H1 (cell line): ENCODE data around the gene C20orf96. TPM values are rescaled to one million over a fixed set of nuclear protein-coding genes. Genes with fewer than 3 reads are reported as not detected.
A peak's percentile ranks its signal among the peaks of the same experiment; 100 is the strongest.

ENCODE experiments used
- CTCF ChIA-PET: fragments of 300-600 bp; sonication (Branson Sonifier 250); formaldehyde crosslinking; loops from one replicate; lab custom pipeline; 2021; ENCODE audit not compliant: partially characterized antibody; lab: Charles Lee
- POLR2A ChIA-PET: fragments of 300-600 bp; sonication (Branson Sonifier 250); formaldehyde crosslinking; loops from one replicate; lab custom pipeline; 2021; ENCODE audit warnings: inconsistent platforms; ENCODE audit not compliant: partially characterized antibody; lab: Charles Lee
- DNase-seq, 2 experiments: peaks; one replicate each; pipeline versions ENCODE4 v3.0.0 to v3.0.0-alpha.2; 2010 to 2022; ENCODE audit warnings: low spot score in 2 of 2, low read depth in 1 of 2, mixed read lengths in 1 of 2
- FAIRE-seq: peaks from 2 replicates; lab custom pipeline; 2011; peaks lifted over from hg19 to GRCh38; lab: Jason Lieb, UNC
- H2AFZ ChIP-seq: 2 replicates; pipeline ENCODE4 v1.8.1; 2012; ENCODE audit warnings: low read length, inconsistent platforms
- H2AK5ac ChIP-seq: 2 replicates; pipeline ENCODE4 v1.6.1; 2013; ENCODE audit warnings: low read depth, low read length
- H2BK120ac ChIP-seq: replicated peaks from 2 replicates; pipeline ENCODE3; 2013; ENCODE audit warnings: low read depth, low read length, inconsistent platforms
- H2BK12ac ChIP-seq: 2 replicates; pipeline ENCODE4 v1.6.1; 2013; ENCODE audit warnings: low read depth, low read length
- H2BK15ac ChIP-seq: 2 replicates; pipeline ENCODE4 v1.6.1; 2013; ENCODE audit warnings: low read length
- H2BK20ac ChIP-seq: 2 replicates; pipeline ENCODE4 v1.6.1; 2013; ENCODE audit warnings: low read length
- H2BK5ac ChIP-seq: 2 replicates; pipeline ENCODE4 v1.6.1; 2013; ENCODE audit warnings: low read depth, low read length
- H3K14ac ChIP-seq: 2 replicates; pipeline ENCODE4 v1.6.1; 2013; ENCODE audit warnings: inconsistent platforms; ENCODE audit not compliant: insufficient read length
- H3K18ac ChIP-seq: 2 replicates; pipeline ENCODE4 v1.6.1; 2013; ENCODE audit warnings: low read length; ENCODE audit errors: extremely low read depth
- H3K23ac ChIP-seq: 2 replicates; pipeline ENCODE4 v1.6.1; 2013; ENCODE audit warnings: inconsistent platforms; ENCODE audit not compliant: insufficient read length
- H3K23me2 ChIP-seq: 2 replicates; pipeline ENCODE4 v1.6.1; 2013; ENCODE audit warnings: low read depth, low read length
- H3K27ac ChIP-seq: 2 replicates; pipeline ENCODE4 v1.6.1; 2011; ENCODE audit warnings: low read depth, low read length, inconsistent platforms
- H3K27me3 ChIP-seq, 4 experiments: replicated peaks in 1 of 4; 1 replicate in 1 of 4; 2 replicates in 3 of 4; pipeline versions ENCODE4 v1.6.1 to v1.8.1; 2011 to 2013; ENCODE audit warnings: low read length in 3 of 4, mild to moderate bottlenecking in 3 of 4, inconsistent platforms in 2 of 4, mixed read lengths in 2 of 4, moderate library complexity in 1 of 4; ENCODE audit not compliant: control insufficient read depth in 3 of 4, insufficient read depth in 3 of 4; ENCODE audit errors: extremely low read depth in 1 of 4
- H3K36me3 ChIP-seq, 4 experiments: 2 replicates each; pipeline versions ENCODE4 v1.6.1 to v1.8.1; 2011 to 2013; ENCODE audit warnings: mild to moderate bottlenecking in 4 of 4, low read length in 3 of 4, moderate library complexity in 2 of 4, control low read depth in 1 of 4, inconsistent platforms in 1 of 4; ENCODE audit not compliant: insufficient read depth in 4 of 4, control insufficient read depth in 2 of 4
- H3K4ac ChIP-seq: replicated peaks from 2 replicates; pipeline ENCODE3; 2013; ENCODE audit warnings: low read length, low read depth, mixed read lengths, inconsistent platforms; ENCODE audit not compliant: insufficient read length
- H3K4me1 ChIP-seq, 4 experiments: replicated peaks in 1 of 4; 1 replicate in 1 of 4; 2 replicates in 3 of 4; pipeline versions ENCODE4 v1.6.1 to v1.8.1; 2011 to 2013; ENCODE audit warnings: low read length in 3 of 4, inconsistent platforms in 2 of 4, mixed read lengths in 1 of 4; ENCODE audit not compliant: insufficient read depth in 4 of 4, control insufficient read depth in 3 of 4
- H3K4me2 ChIP-seq, 2 experiments: 2 replicates each; pipeline versions ENCODE4 v1.6.1 to v1.8.1; 2011 to 2013; ENCODE audit warnings: low read depth in 2 of 2, low read length in 2 of 2, control low read depth in 1 of 2, inconsistent platforms in 1 of 2, mild to moderate bottlenecking in 1 of 2; ENCODE audit not compliant: insufficient read depth in 1 of 2
- H3K4me3 ChIP-seq, 4 experiments: fragments of 200-600, 300-600 bp in 1 of 4; sonication (generic), shearing (Covaris generic), sonication (Bioruptor Twin) in 1 of 4; 2 replicates each; pipeline versions ENCODE4 v1.5.1 to v1.8.1; 2011 to 2016; ENCODE audit warnings: low read length in 4 of 4, low read depth in 3 of 4, control low read depth in 2 of 4, inconsistent platforms in 2 of 4, mild to moderate bottlenecking in 2 of 4, mixed read lengths in 1 of 4, moderate library complexity in 1 of 4; ENCODE audit not compliant: insufficient read depth in 2 of 4; ENCODE audit errors: extremely low read depth in 1 of 4
- H3K56ac ChIP-seq: replicated peaks from 2 replicates; pipeline ENCODE3; 2013; ENCODE audit warnings: low read depth, mild to moderate bottlenecking, mixed read lengths, low read length, inconsistent platforms; ENCODE audit not compliant: insufficient read length
- H3K79me1 ChIP-seq: 2 replicates; pipeline ENCODE4 v1.6.1; 2013; ENCODE audit warnings: low read depth, low read length, control low read depth
- H3K79me2 ChIP-seq, 2 experiments: 2 replicates each; pipeline versions ENCODE4 v1.6.1 to v1.8.1; 2012 to 2013; ENCODE audit warnings: low read length in 2 of 2, mild to moderate bottlenecking in 2 of 2, inconsistent platforms in 1 of 2; ENCODE audit not compliant: insufficient read depth in 2 of 2, control insufficient read depth in 1 of 2
- H3K9ac ChIP-seq, 4 experiments: replicated peaks in 1 of 4; 1 replicate in 1 of 4; 2 replicates in 3 of 4; pipeline versions ENCODE4 v1.6.1 to v1.8.1; 2011 to 2013; ENCODE audit warnings: low read depth in 3 of 4, low read length in 3 of 4, control low read depth in 2 of 4, mild to moderate bottlenecking in 2 of 4, moderate library complexity in 2 of 4, inconsistent platforms in 1 of 4; ENCODE audit errors: extremely low read depth in 1 of 4
- H3K9me3 ChIP-seq, 2 experiments: 2 replicates each; pipeline versions ENCODE4 v1.6.1 to v1.8.1; 2012 to 2013; ENCODE audit warnings: mild to moderate bottlenecking in 2 of 2, moderate library complexity in 2 of 2, control low read depth in 1 of 2, inconsistent platforms in 1 of 2, low read depth in 1 of 2, low read length in 1 of 2, mixed read lengths in 1 of 2; ENCODE audit not compliant: insufficient read depth in 2 of 2
- H4K20me1 ChIP-seq, 2 experiments: replicated peaks in 1 of 2; 2 replicates each; pipeline versions ENCODE3 to v1.8.1; 2011 to 2013; ENCODE audit warnings: inconsistent platforms in 2 of 2, low read length in 2 of 2, mild to moderate bottlenecking in 1 of 2; ENCODE audit not compliant: insufficient read depth in 2 of 2, control insufficient read depth in 1 of 2
- H4K5ac ChIP-seq: 2 replicates; pipeline ENCODE4 v1.6.1; 2013; ENCODE audit warnings: low read length, low read depth, mixed read lengths, inconsistent platforms; ENCODE audit not compliant: insufficient read length
- H4K8ac ChIP-seq: 2 replicates; pipeline ENCODE4 v1.8.0; 2013; ENCODE audit warnings: mild to moderate bottlenecking, moderate library complexity, low read length, inconsistent platforms; ENCODE audit not compliant: insufficient read depth; ENCODE audit errors: extremely low read depth
- H4K91ac ChIP-seq: replicated peaks from 2 replicates; pipeline ENCODE3; 2013; ENCODE audit warnings: low read length, mixed read lengths, inconsistent platforms; ENCODE audit not compliant: insufficient read length
- ASH2L ChIP-seq: fragments of 200-600, 300-600 bp; sonication (generic); IDR thresholded peaks from one replicate; pipeline ENCODE4 v1.7.1; 2017; ENCODE audit warnings: low read length
- BCL11A ChIP-seq, 2 experiments: IDR thresholded peaks; one replicate each; pipeline ENCODE4 v1.6.1; 2011; ENCODE audit warnings: low read depth in 2 of 2, low read length in 2 of 2, mild to moderate bottlenecking in 2 of 2
- CBX8 ChIP-seq: fragments of 300-800, 300-1000 bp; sonication (generic); IDR thresholded peaks from 2 replicates; pipeline ENCODE4 v1.7.1; 2016; ENCODE audit warnings: low read depth, low read length, borderline replicate concordance
- CREB1 ChIP-seq: IDR thresholded peaks from 2 replicates; pipeline ENCODE4 v1.6.1; 2012; ENCODE audit warnings: inconsistent platforms
- EGR1 ChIP-seq: IDR thresholded peaks from 2 replicates; pipeline ENCODE4 v1.6.1; 2011; ENCODE audit warnings: low read depth, low read length, borderline replicate concordance
- GABPA ChIP-seq: IDR thresholded peaks from 2 replicates; pipeline ENCODE4 v1.6.1; 2011; ENCODE audit warnings: mild to moderate bottlenecking, low read length, moderate library complexity, borderline replicate concordance; ENCODE audit not compliant: insufficient read depth
- HDAC6 ChIP-seq: IDR thresholded peaks from one replicate; pipeline ENCODE4 v1.7.1; 2012; ENCODE audit warnings: low read depth, mild to moderate bottlenecking, inconsistent platforms, low read length, moderate library complexity
- SIX5 ChIP-seq: IDR thresholded peaks from 2 replicates; pipeline ENCODE4 v1.6.1; 2011; ENCODE audit warnings: mild to moderate bottlenecking, low read depth, low read length
- SRF ChIP-seq: IDR thresholded peaks from 2 replicates; pipeline ENCODE4 v1.6.1; 2011; ENCODE audit warnings: mild to moderate bottlenecking, low read depth, low read length, moderate library complexity
- TEAD4 ChIP-seq: IDR thresholded peaks from 2 replicates; pipeline ENCODE4 v1.6.1; 2012; ENCODE audit warnings: low read depth, low read length, inconsistent platforms, mixed read lengths
- ZNF274 ChIP-seq: IDR thresholded peaks from 2 replicates; pipeline ENCODE4 v1.7.0; 2012; ENCODE audit warnings: low read length, borderline replicate concordance; ENCODE audit errors: extremely low read depth
- WGBS, 2 experiments: shearing (Covaris generic) in 1 of 2; methylation state at CpG; one replicate each; pipeline versions ENCODE4 v1.1.6 to v1.1.7; 2013 to 2015; ENCODE audit warnings: low lambda C conversion rate in 2 of 2, mixed read lengths in 2 of 2, inconsistent platforms in 1 of 2, low coverage in 1 of 2, missing lambda C conversion rate in 1 of 2; ENCODE audit not compliant: insufficient replicate concordance in 2 of 2, insufficient coverage in 1 of 2, insufficient read length in 1 of 2; ENCODE audit errors: extremely low coverage in 1 of 2, missing lambda C conversion rate in 1 of 2; 5-methylcytosine and 5-hydroxymethylcytosine counted together
- polyA plus RNA-seq, 7 experiments: library from polyadenylated mRNA; depleted of rRNA in 3 of 7; stranded (reverse) in 5 of 7; unstranded in 2 of 7; fragments of >200 nt in 5 of 7; fragments of 200-250 nt in 2 of 7; gene quantifications; 1 replicate in 5 of 7; 2 replicates in 1 of 7; 4 replicates in 1 of 7; pipeline versions ENCODE4 v1.2.1 to v1.2.3, GENCODE V29; 2011 to 2013; ENCODE audit warnings: missing spikeins in 2 of 7, mixed read lengths in 2 of 7
- total RNA-seq: library from RNA; stranded (reverse); fragmentation: NEBNext Ultra II Directional; extraction: Animal tissue kit (Norgen Biotek cat#: 25700); gene quantifications from 2 replicates; pipeline ENCODE4 v1.2.1, GENCODE V29; 2021

C20orf96 gene
- total and polyA plus RNA-seq, 2 of the 8 experiments (the other 6 are each of a cell fraction or from before 2014, with no cell fraction given): 19.2 to 21.0 TPM

DNA sequence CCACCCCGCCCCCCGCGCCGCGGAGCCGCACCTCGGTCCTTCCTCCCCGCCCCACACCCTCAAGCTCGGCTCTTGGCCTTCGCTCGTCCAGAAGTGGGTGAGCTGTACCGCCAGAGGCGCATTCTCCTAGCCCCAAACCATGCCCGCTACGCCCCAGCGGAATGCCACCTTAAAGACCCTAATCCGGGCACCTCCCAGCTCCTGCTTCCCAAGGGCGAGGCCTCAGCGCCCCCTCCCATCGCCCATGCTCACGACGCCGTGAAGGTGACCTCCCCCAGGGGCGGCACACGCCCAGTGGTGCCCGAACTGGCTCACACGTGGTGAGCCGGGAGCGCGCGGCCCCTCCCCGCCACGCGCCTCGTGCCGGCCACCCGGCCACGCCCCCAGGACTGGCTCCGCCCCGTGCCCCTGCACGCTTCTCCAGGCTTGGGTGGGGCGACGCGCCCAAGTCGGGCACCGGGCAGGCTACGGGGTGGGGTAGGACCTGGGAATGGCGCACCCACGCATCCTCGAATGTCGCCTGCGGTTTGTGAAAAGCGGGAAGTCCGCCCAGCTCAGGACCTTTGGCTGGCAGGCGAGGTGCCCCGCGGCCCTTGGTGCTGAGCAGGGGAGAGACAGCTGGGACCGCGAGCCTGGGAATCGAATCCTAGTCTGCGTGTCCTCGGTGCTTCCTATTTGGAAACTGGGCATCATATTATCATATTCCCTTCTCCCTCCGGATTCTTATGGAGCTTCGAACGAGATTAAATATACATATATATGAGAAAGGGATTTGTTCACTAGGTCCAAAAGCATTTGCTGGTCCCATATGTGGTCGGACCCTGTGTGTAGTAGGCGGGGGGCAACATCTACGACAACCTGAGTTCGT, 33.9 kb upstream of the C20orf96 start:
- H2AFZ ChIP-seq: no peak overlapping the region
- peaks cover 4 to 27% (median 17%) of the 10 kb centered on the region in 4 experiments for H3K4me1 ChIP-seq
- 2% methylated on average over 47 of the region's 69 CpGs; no CpG with 5 or more reads in 1 of the 2 experiments for WGBS, 2 experiments
- H3K4ac ChIP-seq: peak overlapping the region; percentile 81
- peaks cover 7 to 29% of the 10 kb centered on the region in 2 experiments for H3K79me2 ChIP-seq
- H3K27me3 ChIP-seq: no peaks in the 10 kb centered on the region
- H4K91ac ChIP-seq: peak overlapping the region; percentile 98
- peak overlapping the region; percentile 69 for H3K27ac ChIP-seq
- DNase-seq: peak in 1 of 2 experiments; percentile 95
- peak overlapping the region; percentile 54 for H3K56ac ChIP-seq
- H2BK15ac ChIP-seq: peak overlapping the region; percentile 88; the same call in 1 of the 2 replicates
- no peak overlapping the region for H3K14ac ChIP-seq
- H2BK5ac ChIP-seq: peak overlapping the region; percentile 88
- peaks cover 7% of the 10 kb centered on the region for H3K79me1 ChIP-seq
- peak overlapping the region; percentile 84 to 92 for H3K4me2 ChIP-seq
- no peak for FAIRE-seq
- peak overlapping the region; percentile 60; the same call in 1 of the 2 replicates for H2BK12ac ChIP-seq
- H4K20me1 ChIP-seq: peaks cover 11 to 17% of the 10 kb centered on the region in 2 experiments
- H4K8ac ChIP-seq: peak overlapping the region; percentile 21
- H2AK5ac ChIP-seq: peak overlapping the region; percentile 59; the same call in 1 of the 2 replicates
- ChIA-PET CTCF (interaction anchor here (0.7 to 5.7 kb wide), 8 partner anchors 15 to 98 kb away, joined by 3 to 36 read pairs (median 4); partner anchors contain the start of genes DEFB129 and ZCCHC3), POLR2A (interaction anchor here (0.8 to 7.7 kb wide), 21 partner anchors 9 to 220 kb away, joined by 3 to 97 read pairs (median 5); partner anchors contain the start of genes CSNK2A1, NRSN2 and TRIB3)
- H3K23ac ChIP-seq: no peak overlapping the region
- peak overlapping the region; percentile 87 for H4K5ac ChIP-seq
- H3K23me2 ChIP-seq: peaks cover 9% of the 10 kb centered on the region; the same call in 1 of the 2 replicates
- H3K36me3 ChIP-seq: peaks cover 0 to 3% (median 0%) of the 10 kb centered on the region in 4 experiments; a peak in 1 of 8 replicates
- H2BK20ac ChIP-seq: no peak overlapping the region
- peak overlapping the region in 3 of 4 experiments; percentile 62 to 69 (median 67); a peak in 5 of 7 replicates for H3K9ac ChIP-seq
- H2BK120ac ChIP-seq: peak overlapping the region; percentile 24
- peak overlapping the region; percentile 63 to 92 (median 73) for H3K4me3 ChIP-seq
- peak overlapping the region; percentile 98 for H3K18ac ChIP-seq
- H3K9me3 ChIP-seq: no peaks in the 10 kb centered on the region
- TF ChIP-seq ASH2L (peak; percentile 52), SRF (no peak), HDAC6 (no peak), SIX5 (no peak), TEAD4 (peak; percentile 39; the same call in 1 of the 2 replicates), EGR1 (no peak), ZNF274 (no peak), CBX8 (no peak), BCL11A (IDR thresholded peaks at IDR 0.05; ENCODE audit: low read depth in 2 of 2, low read length in 2 of 2) (no peak), CREB1 (peak; percentile 46; the same call in 1 of the 2 replicates), GABPA (no peak)
